SU-DHL-6 (cell line): ENCODE results near the gene ZIC4.

ENCODE experiments used
- H2AFZ ChIP-seq: fragments of 200-600 bp; sonication (generic); 2 replicates; pipeline ENCODE4 v1.6.1; 2014; ENCODE audit warnings: low read depth, mild to moderate bottlenecking, moderate library complexity, mixed read lengths, antibody characterized with exemption, low read length; ENCODE audit not compliant: severe bottlenecking
- H3F3A ChIP-seq: fragments of 200-600 bp; shearing (Covaris generic); 2 replicates; pipeline ENCODE4 v1.6.0; 2016; ENCODE audit warnings: antibody characterized with exemption, mild to moderate bottlenecking; ENCODE audit not compliant: insufficient read depth
- H3K27ac ChIP-seq: fragments of 200-600 bp; sonication (generic); 2 replicates; pipeline ENCODE4 v1.5.1; 2016; ENCODE audit warnings: low read depth, mild to moderate bottlenecking, low read length, moderate library complexity, mixed read lengths
- H3K27me3 ChIP-seq: fragments of 200-600 bp; sonication (generic), shearing (Covaris generic); 2 replicates; pipeline ENCODE4 v1.6.0; 2014; ENCODE audit warnings: mild to moderate bottlenecking, low read length
- H3K36me3 ChIP-seq: fragments of 200-600 bp; sonication (generic); 2 replicates; pipeline ENCODE4 v1.6.1; 2014; ENCODE audit warnings: mild to moderate bottlenecking, low read length, mixed read lengths
- H3K4me2 ChIP-seq: fragments of 300-600, 200-600 bp; shearing (Covaris generic), sonication (generic); 2 replicates; pipeline ENCODE4 v1.6.0; 2014; ENCODE audit warnings: low read length, low read depth, mild to moderate bottlenecking; ENCODE audit not compliant: poor library complexity, severe bottlenecking
- H3K4me3 ChIP-seq: fragments of 200-600 bp; sonication (generic); 2 replicates; pipeline ENCODE4 v1.5.1; 2014; ENCODE audit warnings: antibody characterized with exemption, low read length, mild to moderate bottlenecking, mixed read lengths; ENCODE audit not compliant: insufficient read depth, poor library complexity, severe bottlenecking
- H3K79me2 ChIP-seq: fragments of 200-600 bp; sonication (generic); 2 replicates; pipeline ENCODE4 v1.6.1; 2014; ENCODE audit warnings: mild to moderate bottlenecking, low read length, moderate library complexity; ENCODE audit not compliant: insufficient read depth
- H3K9ac ChIP-seq: fragments of 200-600 bp; sonication (generic); 2 replicates; pipeline ENCODE4 v1.7.0; 2014; ENCODE audit warnings: mild to moderate bottlenecking, low read length
- H3K9me2 ChIP-seq: fragments of 200-600 bp; sonication (generic); replicated peaks from 2 replicates; pipeline ENCODE4 v1.6.1; 2014; ENCODE audit warnings: low read length; ENCODE audit not compliant: insufficient read depth
- H3K9me3 ChIP-seq: fragments of 200-600 bp; sonication (generic); 2 replicates; pipeline ENCODE4 v1.6.1; 2014; ENCODE audit warnings: low read length, mixed read lengths; ENCODE audit not compliant: insufficient read depth
- H4K20me1 ChIP-seq: fragments of 200-600 bp; sonication (generic); 2 replicates; pipeline ENCODE4 v1.6.1; 2014; ENCODE audit warnings: low read depth, mild to moderate bottlenecking, antibody characterized with exemption, low read length, moderate library complexity, mixed read lengths
- EZH2phosphoT487 ChIP-seq: fragments of 200-600 bp; sonication (generic), shearing (Covaris generic); conservative IDR thresholded peaks from 2 replicates; pipeline ENCODE4 v1.6.1; 2018; ENCODE audit warnings: mild to moderate bottlenecking, antibody characterized with exemption, low read length, moderate library complexity, mixed read lengths
- TF ChIP-seq, protein P1 (sequence below): fragments of 200-600 bp; sonication (generic); IDR thresholded peaks from one replicate; pipeline ENCODE4 v1.5.1; 2017; ENCODE audit warnings: antibody characterized with exemption, mild to moderate bottlenecking, low read length, moderate library complexity; ENCODE audit not compliant: insufficient read depth, poor library complexity, severe bottlenecking

ZIC4 gene

DNA sequence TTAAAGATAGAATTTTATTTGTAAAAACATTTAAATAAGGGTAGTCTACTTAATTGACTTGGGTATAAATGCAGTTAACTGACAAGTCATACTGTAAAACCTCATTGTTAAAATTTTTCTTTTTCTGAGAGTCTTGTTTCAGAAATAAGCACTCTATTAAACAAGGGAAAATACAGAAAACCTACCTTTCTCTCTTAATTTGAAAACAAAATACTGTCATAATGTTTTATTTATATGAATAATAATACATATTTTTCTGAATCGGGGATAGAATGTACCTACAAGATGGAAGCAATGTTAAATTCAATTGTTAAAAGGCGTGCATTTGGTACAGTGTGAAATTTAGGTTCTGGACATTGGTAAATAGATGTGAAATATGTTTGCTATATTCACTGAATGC, 20.6 kb upstream of the ZIC4 start:
- H4K20me1 ChIP-seq: no peaks in the 10 kb centered on the region
- H3K4me3 ChIP-seq: no peak overlapping the region
- H3K79me2 ChIP-seq: no peaks in the 10 kb centered on the region
- no peak overlapping the region for H3K27ac ChIP-seq
- H3K36me3 ChIP-seq: no peaks in the 10 kb centered on the region
- H3K4me2 ChIP-seq: no peak overlapping the region
- H3K9me3 ChIP-seq: no peaks in the 10 kb centered on the region
- no peak overlapping the region for H2AFZ ChIP-seq
- H3K9ac ChIP-seq: no peak overlapping the region
- TF ChIP-seq, protein P1, sequence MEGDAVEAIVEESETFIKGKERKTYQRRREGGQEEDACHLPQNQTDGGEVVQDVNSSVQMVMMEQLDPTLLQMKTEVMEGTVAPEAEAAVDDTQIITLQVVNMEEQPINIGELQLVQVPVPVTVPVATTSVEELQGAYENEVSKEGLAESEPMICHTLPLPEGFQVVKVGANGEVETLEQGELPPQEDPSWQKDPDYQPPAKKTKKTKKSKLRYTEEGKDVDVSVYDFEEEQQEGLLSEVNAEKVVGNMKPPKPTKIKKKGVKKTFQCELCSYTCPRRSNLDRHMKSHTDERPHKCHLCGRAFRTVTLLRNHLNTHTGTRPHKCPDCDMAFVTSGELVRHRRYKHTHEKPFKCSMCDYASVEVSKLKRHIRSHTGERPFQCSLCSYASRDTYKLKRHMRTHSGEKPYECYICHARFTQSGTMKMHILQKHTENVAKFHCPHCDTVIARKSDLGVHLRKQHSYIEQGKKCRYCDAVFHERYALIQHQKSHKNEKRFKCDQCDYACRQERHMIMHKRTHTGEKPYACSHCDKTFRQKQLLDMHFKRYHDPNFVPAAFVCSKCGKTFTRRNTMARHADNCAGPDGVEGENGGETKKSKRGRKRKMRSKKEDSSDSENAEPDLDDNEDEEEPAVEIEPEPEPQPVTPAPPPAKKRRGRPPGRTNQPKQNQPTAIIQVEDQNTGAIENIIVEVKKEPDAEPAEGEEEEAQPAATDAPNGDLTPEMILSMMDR: no peak
- no peak for TF ChIP-seq EZH2phosphoT487
- H3K9me2 ChIP-seq: no peaks in the 10 kb centered on the region
- no peaks in the 10 kb centered on the region for H3K27me3 ChIP-seq
- H3F3A ChIP-seq: no peaks in the 10 kb centered on the region

DNA sequence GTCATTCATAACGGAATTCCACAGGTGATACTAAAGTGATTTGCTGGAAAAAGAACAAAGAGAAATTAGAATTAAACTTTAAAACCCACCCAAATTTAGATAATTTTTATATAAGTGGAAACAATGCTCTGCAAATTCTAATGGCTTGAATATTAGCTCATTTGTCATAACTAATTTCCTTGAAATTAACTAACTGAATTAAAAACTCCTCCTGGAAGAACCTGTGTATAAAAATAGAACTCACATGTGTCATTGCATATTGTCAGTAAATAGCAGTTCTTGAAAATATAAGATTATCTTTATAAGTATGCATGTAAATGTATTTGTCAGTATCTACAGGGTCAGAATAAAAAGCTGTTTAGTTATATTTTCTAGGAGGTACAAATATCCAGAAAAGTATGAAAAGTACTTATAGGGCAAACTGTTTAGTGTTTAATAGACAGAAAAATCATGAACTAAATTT, 19.1 kb upstream of the ZIC4 start:
- Histone ChIP-seq H3K36me3 (no peaks in the 10 kb centered on the region), H3K27ac (no peak overlapping the region), H3K4me2 (no peak overlapping the region), H3K4me3 (no peak overlapping the region), H3K9ac (no peak overlapping the region), H3K9me3 (no peaks in the 10 kb centered on the region), H3F3A (no peaks in the 10 kb centered on the region), H3K79me2 (no peaks in the 10 kb centered on the region), H3K27me3 (no peaks in the 10 kb centered on the region), H2AFZ (no peak overlapping the region), H3K9me2 (no peaks in the 10 kb centered on the region), H4K20me1 (no peaks in the 10 kb centered on the region)
- no peak for TF ChIP-seq EZH2phosphoT487
- TF ChIP-seq, protein P1: no peak

DNA sequence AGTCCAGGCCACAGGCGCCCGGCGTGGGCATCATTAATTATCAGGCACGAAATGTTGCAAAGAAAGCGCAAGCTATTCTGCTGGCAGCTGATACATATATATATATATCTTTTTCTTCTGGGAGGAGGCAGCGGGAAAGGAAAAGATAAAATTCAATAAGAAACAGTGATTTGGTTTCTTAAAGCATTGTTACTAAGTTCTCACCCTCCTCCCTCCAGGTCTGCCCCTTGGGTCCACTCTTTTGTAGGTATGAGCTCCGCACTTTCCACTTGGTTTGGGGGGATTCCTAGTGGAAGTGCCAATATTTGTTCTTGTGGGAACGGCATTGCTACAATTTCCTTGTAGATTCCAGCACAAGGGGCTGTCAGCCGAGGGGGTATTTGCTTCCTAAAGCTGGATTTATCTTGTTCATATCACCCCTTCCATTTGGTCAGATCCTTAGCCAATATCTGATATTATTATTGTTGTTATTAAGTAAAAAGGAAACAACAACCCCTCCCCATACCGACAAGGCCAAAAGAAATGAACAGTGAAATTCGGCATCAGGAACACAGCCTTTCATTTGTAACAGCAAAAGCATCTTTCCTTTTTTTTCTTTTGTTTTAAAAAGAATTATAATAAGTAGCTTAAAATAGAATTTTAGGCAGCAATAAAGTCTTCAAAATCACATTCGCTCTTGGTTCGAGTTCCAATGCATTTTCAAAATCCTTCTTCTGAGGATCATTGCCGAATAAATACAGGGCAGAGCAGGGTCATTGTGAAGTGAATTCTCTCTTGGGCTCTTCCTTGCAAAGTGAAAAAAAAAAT, 18.4 kb upstream of the ZIC4 start:
- Histone ChIP-seq H3K9ac (no peak overlapping the region), H3K9me3 (no peaks in the 10 kb centered on the region), H3F3A (no peaks in the 10 kb centered on the region), H3K36me3 (no peaks in the 10 kb centered on the region), H3K4me3 (no peak overlapping the region), H3K27me3 (no peaks in the 10 kb centered on the region), H2AFZ (no peak overlapping the region), H3K79me2 (no peaks in the 10 kb centered on the region), H3K9me2 (no peaks in the 10 kb centered on the region), H4K20me1 (no peaks in the 10 kb centered on the region), H3K4me2 (no peak overlapping the region), H3K27ac (no peak overlapping the region)
- TF ChIP-seq, protein P1: no peak
- TF ChIP-seq EZH2phosphoT487: no peak
